ENCODE measurements around the gene AGPS. TPM values are rescaled to one million over a fixed set of nuclear protein-coding genes. Genes with fewer than 3 reads are reported as not detected.

Gene AGPS
- polyA plus RNA-seq, 1 of the 3 experiments (the other 2 are of a cell fraction): 10.9 TPM

- Histone ChIP-seq H3K79me2 (ENCODE audit: insufficient read depth) (peaks cover 69% of the 10 kb centered on the region), H3F3A (replicated peaks; ENCODE audit: insufficient read depth) (peaks cover 6% of the 10 kb centered on the region), H3K27me3 (ENCODE audit: insufficient read depth) (no peaks in the 10 kb centered on the region), H3K9ac (no peak overlapping the region), H3K9me2 (no peaks in the 10 kb centered on the region), H4K20me1 (ENCODE audit: insufficient read depth) (no peaks in the 10 kb centered on the region), H3K36me3 (replicated peaks in 1 of 2; ENCODE audit: control insufficient read depth in 1 of 2, insufficient read depth in 2 of 2, low read length in 1 of 2) (peaks cover 28 to 81% of the 10 kb centered on the region in 2 experiments), H3K27ac (ENCODE audit: low read depth in 2 of 2, low read length in 1 of 2) (no peak overlapping the region), H3K4me1 (ENCODE audit: control insufficient read depth in 1 of 2, insufficient read depth in 2 of 2, low read depth in 1 of 2, low read length in 1 of 2) (0 out of 4 replicates have a peak, but pooled peaks cover 0 to 4% of the 10 kb centered on the region in 2 experiments), H3K9me3 (peaks cover 21% of the 10 kb centered on the region; the same call in 1 of the 2 replicates), H2AFZ (ENCODE audit: low read depth) (no peak overlapping the region), H3K4me2 (no peak overlapping the region), H3K4me3 (ENCODE audit: low read depth in 2 of 2, low read length in 1 of 2) (no peak overlapping the region)
- TF ChIP-seq TEAD4 (IDR thresholded peaks at IDR 0.05; ENCODE audit: borderline replicate concordance, insufficient read depth): no peak
- TF ChIP-seq CHD2 (IDR thresholded peaks at IDR 0.05; ENCODE audit: low read length, partially characterized antibody): no peak
- no peak for TF ChIP-seq MAX (IDR thresholded peaks at IDR 0.05; ENCODE audit: low read depth)
- no peak for TF ChIP-seq RFX5 (IDR thresholded peaks at IDR 0.05; ENCODE audit: low read length)
- TF ChIP-seq NFIC (IDR thresholded peaks at IDR 0.05; ENCODE audit: borderline replicate concordance): no peak
- no peak for TF ChIP-seq IRF3 (IDR thresholded peaks at IDR 0.05; ENCODE audit: low read depth, low read length)
- TF ChIP-seq GATA2 (CRISPR knock-in tag; IDR thresholded peaks at IDR 0.05): no peak
- no peak for TF ChIP-seq POLR2AphosphoS5 (IDR thresholded peaks at IDR 0.05; ENCODE audit: low read depth, low read length)
- no peak for TF ChIP-seq ELF1 (IDR thresholded peaks at IDR 0.05)
- TF ChIP-seq FOXJ3 (CRISPR knock-in tag; IDR thresholded peaks at IDR 0.05): no peak
- ChIA-PET POLR2A (no interaction called here), CTCF (interaction anchor here (1.2 kb wide), 1 partner anchor 20 kb away, joined by 4 read pairs; no protein-coding TSS in a partner anchor)
- WGBS (ENCODE audit: low lambda C conversion rate): 100% methylated on average over 1 of the region's 1 CpG
- DNase-seq: no peak
Observed at GRCh38 chr2:177434475-177434874, 41.9 kb downstream of the AGPS start.

- no peaks in the 10 kb centered on the region for H3K9me3 ChIP-seq
- no peak for TF ChIP-seq GABPA (IDR thresholded peaks at IDR 0.05; ENCODE audit: low read depth)
- TF ChIP-seq SMC3 (IDR thresholded peaks at IDR 0.05; ENCODE audit: low read depth, low read length): no peak
- no peak for TF ChIP-seq MAX (IDR thresholded peaks at IDR 0.05; ENCODE audit: low read depth)
- TF ChIP-seq RFX5 (IDR thresholded peaks at IDR 0.05; ENCODE audit: low read length): no peak
- no peak for TF ChIP-seq FOXJ3 (CRISPR knock-in tag; IDR thresholded peaks at IDR 0.05)
- no peak for TF ChIP-seq TAF1 (IDR thresholded peaks at IDR 0.05; ENCODE audit: borderline replicate concordance, low read depth, low read length)
- no peak for TF ChIP-seq TEAD4 (IDR thresholded peaks at IDR 0.05; ENCODE audit: borderline replicate concordance, insufficient read depth)
- TF ChIP-seq EP300 (IDR thresholded peaks at IDR 0.05; ENCODE audit: borderline replicate concordance in 1 of 2, low read depth in 1 of 2, low read length in 1 of 2): no peak
- TF ChIP-seq FOSL2 (IDR thresholded peaks at IDR 0.05; ENCODE audit: borderline replicate concordance, low read depth): no peak
- TF ChIP-seq USF2 (IDR thresholded peaks at IDR 0.05; ENCODE audit: borderline replicate concordance, low read depth, low read length): no peak
- no peak overlapping the region; a peak in 1 of 4 replicates for H3K27ac ChIP-seq (ENCODE audit: low read depth in 2 of 2, low read length in 1 of 2)
- no peaks in the 10 kb centered on the region for H3K4me1 ChIP-seq (ENCODE audit: control insufficient read depth in 1 of 2, insufficient read depth in 2 of 2, low read depth in 1 of 2, low read length in 1 of 2)
- H3K4me3 ChIP-seq (ENCODE audit: low read depth in 2 of 2, low read length in 1 of 2): no peak overlapping the region
- POLR2A ChIA-PET: no interaction called here
- H3K27me3 ChIP-seq (ENCODE audit: insufficient read depth): no peaks in the 10 kb centered on the region
- no peaks in the 10 kb centered on the region for H4K20me1 ChIP-seq (ENCODE audit: insufficient read depth)
- no peaks in the 10 kb centered on the region for H3K79me2 ChIP-seq (ENCODE audit: insufficient read depth)
- H3K4me2 ChIP-seq: no peak overlapping the region
- no peaks in the 10 kb centered on the region for H3K9me2 ChIP-seq
- no peak overlapping the region for H2AFZ ChIP-seq (ENCODE audit: low read depth)
- H3F3A ChIP-seq (replicated peaks; ENCODE audit: insufficient read depth): peaks cover 6% of the 10 kb centered on the region
- H3K36me3 ChIP-seq (replicated peaks in 1 of 2; ENCODE audit: control insufficient read depth in 1 of 2, insufficient read depth in 2 of 2, low read length in 1 of 2): peaks cover 51 to 72% of the 10 kb centered on the region in 2 experiments
- WGBS (ENCODE audit: low lambda C conversion rate): 95% methylated on average over 1 of the region's 1 CpG
- CTCF ChIA-PET: interaction anchor here (0.7 to 1.7 kb wide), 2 partner anchors 44 to 182 kb away, joined by 3 to 5 read pairs; no protein-coding TSS in a partner anchor
- DNase-seq: no peak
- no peak overlapping the region for H3K9ac ChIP-seq
Observed at GRCh38 chr2:177445200-177445599, 52.6 kb downstream of the AGPS start.

Data from SK-N-SH (cell line).